HEK293 (cell line): Measurements from ENCODE around the gene MAGI2.

Experiments
- CTCF ChIA-PET: fragments of 350-600 bp; formaldehyde crosslinking; extraction: SDS; loops from one replicate; lab custom pipeline; 2021; ENCODE audit warnings: antibody characterized with exemption; lab: Yijun Ruan, JAX
- POLR2A ChIA-PET: fragments of 300-600 bp; formaldehyde crosslinking; extraction: SDS; loops from one replicate; lab custom pipeline; 2020; ENCODE audit warnings: antibody characterized with exemption, inconsistent platforms; lab: Yijun Ruan, JAX
- H3K27ac ChIP-seq: fragments of 200-500 bp; sonication (Bioruptor generic); 2 replicates; pipeline ENCODE4 v1.5.1; 2014; ENCODE audit warnings: low read depth, low read length, control low read depth, inconsistent platforms; ENCODE audit errors: extremely low read depth
- H3K36me3 ChIP-seq, 2 experiments: fragments of 200-500 bp in 1 of 2; sonication (Bioruptor generic) in 1 of 2; 1 replicate in 1 of 2; 2 replicates in 1 of 2; pipeline ENCODE4 v1.5.1; 2014 to 2017; ENCODE audit warnings: inconsistent platforms in 2 of 2, low read length in 2 of 2; ENCODE audit not compliant: control insufficient read depth in 2 of 2, insufficient read depth in 1 of 2
- H3K4me1 ChIP-seq: fragments of 200-500 bp; sonication (Bioruptor generic); 2 replicates; pipeline ENCODE4 v1.5.1; 2014; ENCODE audit warnings: mild to moderate bottlenecking, low read length, inconsistent platforms; ENCODE audit not compliant: control insufficient read depth, insufficient read depth
- H3K4me3 ChIP-seq: 2 replicates; pipeline ENCODE4 v1.5.1; 2011; ENCODE audit warnings: low read depth, mild to moderate bottlenecking, control low read depth, low read length, moderate library complexity
- H3K9me3 ChIP-seq: fragments of 200-500 bp; sonication (Bioruptor generic); 2 replicates; pipeline ENCODE4 v1.5.1; 2014; ENCODE audit warnings: low read depth, low read length, inconsistent platforms; ENCODE audit not compliant: control insufficient read depth, insufficient read depth
- FEZF1 ChIP-seq: fragments of 450-650 bp; formaldehyde crosslinking; IDR thresholded peaks from 2 replicates; pipeline ENCODE4 v1.5.1; 2016; ENCODE audit warnings: missing biosample characterization, missing genetic modification characterization
- KLF10 ChIP-seq: fragments of 450-650 bp; IDR thresholded peaks from 2 replicates; pipeline ENCODE4 v1.5.1; 2018; ENCODE audit warnings: missing biosample characterization, mild to moderate bottlenecking, missing genetic modification characterization
- KLF9 ChIP-seq: fragments of 450-650 bp; formaldehyde crosslinking; IDR thresholded peaks from 2 replicates; pipeline ENCODE4 v1.5.1; 2016; ENCODE audit warnings: missing biosample characterization, missing genetic modification characterization, low read depth
- OVOL3 ChIP-seq: fragments of 450-650 bp; formaldehyde crosslinking; IDR thresholded peaks from 2 replicates; pipeline ENCODE4 v1.5.1; 2016; ENCODE audit warnings: missing biosample characterization, missing genetic modification characterization
- REST ChIP-seq: fragments of 450-650 bp; formaldehyde crosslinking; IDR thresholded peaks from 2 replicates; pipeline ENCODE4 v1.5.1; 2016; ENCODE audit warnings: missing biosample characterization, missing genetic modification characterization
- TRIM28 ChIP-seq: IDR thresholded peaks from 2 replicates; pipeline ENCODE4 v1.6.1; 2011; ENCODE audit warnings: low read length, control low read depth, borderline replicate concordance
- ZBTB1 ChIP-seq: fragments of 450-650 bp; formaldehyde crosslinking; IDR thresholded peaks from 2 replicates; pipeline ENCODE4 v1.5.1; 2016; ENCODE audit warnings: missing biosample characterization, missing genetic modification characterization
- ZFP69B ChIP-seq: fragments of 450-650 bp; formaldehyde crosslinking; IDR thresholded peaks from 2 replicates; pipeline ENCODE4 v1.5.1; 2016; ENCODE audit warnings: missing biosample characterization, missing genetic modification characterization
- ZNF112 ChIP-seq: fragments of 450-650 bp; formaldehyde crosslinking; IDR thresholded peaks from 2 replicates; pipeline ENCODE4 v1.5.0; 2017; ENCODE audit warnings: missing biosample characterization, missing genetic modification characterization
- ZNF148 ChIP-seq: fragments of 450-650 bp; formaldehyde crosslinking; IDR thresholded peaks from 2 replicates; pipeline ENCODE4 v1.5.0; 2017; ENCODE audit warnings: missing biosample characterization, missing genetic modification characterization, borderline replicate concordance
- ZNF19 ChIP-seq: fragments of 450-650 bp; formaldehyde crosslinking; IDR thresholded peaks from 2 replicates; pipeline ENCODE4; 2016; ENCODE audit warnings: missing biosample characterization, missing genetic modification characterization, low read depth
- ZNF350 ChIP-seq: fragments of 450-650 bp; formaldehyde crosslinking; IDR thresholded peaks from 2 replicates; pipeline ENCODE4 v1.5.0; 2017; ENCODE audit warnings: missing biosample characterization, mild to moderate bottlenecking, missing genetic modification characterization
- ZNF391 ChIP-seq: fragments of 450-650 bp; formaldehyde crosslinking; IDR thresholded peaks from 2 replicates; pipeline ENCODE4 v1.5.1; 2016; ENCODE audit warnings: low read depth, missing biosample characterization, missing genetic modification characterization, borderline replicate concordance
- ZNF394 ChIP-seq: fragments of 450-650 bp; formaldehyde crosslinking; IDR thresholded peaks from 2 replicates; pipeline ENCODE4 v1.5.1; 2016; ENCODE audit warnings: missing biosample characterization, missing genetic modification characterization, mild to moderate bottlenecking, moderate library complexity, borderline replicate concordance
- ZNF488 ChIP-seq: fragments of 450-650 bp; formaldehyde crosslinking; IDR thresholded peaks from 2 replicates; pipeline ENCODE4 v1.5.1; 2016; ENCODE audit warnings: missing biosample characterization, missing genetic modification characterization
- ZNF510 ChIP-seq: fragments of 450-650 bp; formaldehyde crosslinking; IDR thresholded peaks from 2 replicates; pipeline ENCODE4 v1.5.1; 2018; ENCODE audit warnings: mild to moderate bottlenecking, missing genetic modification characterization, missing biosample characterization; ENCODE audit not compliant: insufficient replicate concordance
- ZNF521 ChIP-seq: fragments of 450-650 bp; formaldehyde crosslinking; IDR thresholded peaks from 2 replicates; pipeline ENCODE4 v1.5.1; 2017; ENCODE audit warnings: missing biosample characterization, mild to moderate bottlenecking, missing genetic modification characterization
- ZNF561 ChIP-seq: fragments of 450-650 bp; IDR thresholded peaks from 2 replicates; pipeline ENCODE4 v1.5.1; 2018; ENCODE audit warnings: missing biosample characterization, missing genetic modification characterization, borderline replicate concordance
- ZNF639 ChIP-seq: fragments of 450-650 bp; formaldehyde crosslinking; IDR thresholded peaks from 2 replicates; pipeline ENCODE4 v1.5.1; 2016; ENCODE audit warnings: missing biosample characterization, missing genetic modification characterization
- ZNF670 ChIP-seq: fragments of 450-650 bp; formaldehyde crosslinking; IDR thresholded peaks from 2 replicates; pipeline ENCODE4 v1.5.1; 2016; ENCODE audit warnings: missing biosample characterization, missing genetic modification characterization, low read depth
- ZNF707 ChIP-seq: fragments of 450-650 bp; formaldehyde crosslinking; IDR thresholded peaks from 2 replicates; pipeline ENCODE4 v1.5.1; 2016; ENCODE audit warnings: missing biosample characterization, missing genetic modification characterization
- ZNF76 ChIP-seq: fragments of 450-650 bp; formaldehyde crosslinking; IDR thresholded peaks from 2 replicates; pipeline ENCODE4; 2016; ENCODE audit warnings: low read depth, missing biosample characterization, missing genetic modification characterization, borderline replicate concordance
- ZNF837 ChIP-seq: fragments of 450-650 bp; formaldehyde crosslinking; IDR thresholded peaks from 2 replicates; pipeline ENCODE4 v1.5.1; 2016; ENCODE audit warnings: missing biosample characterization, missing genetic modification characterization
- ZSCAN5A ChIP-seq: fragments of 450-650 bp; formaldehyde crosslinking; IDR thresholded peaks from 2 replicates; pipeline ENCODE4 v1.5.1; 2016; ENCODE audit warnings: missing biosample characterization, missing genetic modification characterization
- ZXDB ChIP-seq: fragments of 450-650 bp; formaldehyde crosslinking; IDR thresholded peaks from 2 replicates; pipeline ENCODE4 v1.5.1; 2016; ENCODE audit warnings: missing biosample characterization, missing genetic modification characterization

Gene MAGI2

GRCh38 chr7:77979219-77979618 is 1474.2 kb downstream of the MAGI2 start:
- H3K9me3 ChIP-seq: no peaks in the 10 kb centered on the region
- ChIA-PET CTCF (no interaction called here), POLR2A (no interaction called here)
- no peak overlapping the region for H3K4me3 ChIP-seq
- H3K36me3 ChIP-seq: no peaks in the 10 kb centered on the region
- no peaks in the 10 kb centered on the region for H3K4me1 ChIP-seq
- no peak overlapping the region for H3K27ac ChIP-seq
- TF ChIP-seq REST (tag by site-specific recombination) (no peak), ZNF391 (tag by site-specific recombination) (no peak), FEZF1 (tag by site-specific recombination) (no peak), ZSCAN5A (tag by site-specific recombination) (no peak), ZNF76 (tag by site-specific recombination) (no peak), ZXDB (tag by site-specific recombination) (no peak), ZNF488 (no peak), ZNF837 (tag by site-specific recombination) (no peak), TRIM28 (no peak), ZNF510 (tag by site-specific recombination) (no peak), KLF9 (tag by site-specific recombination) (no peak), ZNF639 (tag by site-specific recombination) (no peak), OVOL3 (tag by site-specific recombination) (no peak)
- TF ChIP-seq, all 188 proteins: peak for 0

- Histone ChIP-seq H3K4me3 (no peak overlapping the region), H3K27ac (no peak overlapping the region), H3K9me3 (no peaks in the 10 kb centered on the region), H3K4me1 (no peaks in the 10 kb centered on the region), H3K36me3 (no peaks in the 10 kb centered on the region)
- ChIA-PET POLR2A (no interaction called here), CTCF (interaction anchor here (0.7 kb wide), 1 partner anchor 63 kb away, joined by 5 read pairs; no protein-coding TSS in a partner anchor)
- TF ChIP-seq ZNF521 (tag by site-specific recombination) (no peak), KLF10 (no peak), ZNF148 (tag by site-specific recombination) (no peak), ZFP69B (tag by site-specific recombination) (no peak), ZNF670 (tag by site-specific recombination) (no peak), ZNF394 (no peak), ZNF707 (tag by site-specific recombination) (no peak), ZNF350 (no peak), FEZF1 (tag by site-specific recombination) (no peak), ZNF561 (no peak), ZBTB1 (no peak), ZNF112 (tag by site-specific recombination) (no peak), ZNF19 (tag by site-specific recombination) (no peak)
Measured at GRCh38 chr7:77975672-77976480, 1477.6 kb downstream of the MAGI2 start.
